GM18502 (cell line): ENCODE measurements around the gene ANTXR1.

Experiments
- ATAC-seq: cut with Tn5 transposase; IDR thresholded peaks from one replicate; pipeline ENCODE4 v1.9.1; 2021; ENCODE audit warnings: mild to moderate bottlenecking; ENCODE audit not compliant: unreplicated experiment, poor library complexity

The ANTXR1 gene

DNA sequence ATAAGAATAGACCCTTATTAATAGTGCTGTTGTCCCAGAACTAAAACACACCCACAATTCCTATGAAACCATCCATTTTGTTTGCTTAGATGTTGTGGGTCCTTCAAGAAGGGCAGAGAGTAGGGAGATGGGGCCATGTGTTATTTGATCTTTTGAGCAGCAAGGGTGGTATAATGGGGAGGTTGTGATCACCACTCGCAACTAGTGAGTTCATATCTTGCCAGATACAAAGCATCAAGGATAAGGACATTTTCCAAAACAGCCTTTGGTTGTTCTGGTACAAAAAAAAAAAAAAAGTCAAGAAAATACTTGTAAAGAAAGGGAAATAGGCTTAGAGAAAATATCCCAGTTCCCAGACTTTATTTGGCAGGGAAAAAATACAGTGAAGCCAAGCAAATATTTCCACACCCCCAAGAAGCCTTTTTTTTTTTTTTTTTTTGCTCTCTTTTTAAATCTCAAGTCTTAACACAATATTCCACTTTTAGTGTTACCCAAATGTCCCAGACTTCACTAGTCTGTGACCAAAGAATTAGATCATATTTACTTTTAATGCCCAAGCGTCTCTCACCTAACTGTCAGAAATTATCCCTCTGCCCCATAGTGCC is 54.1 kb downstream of the ANTXR1 start:
- no peak for ATAC-seq

DNA sequence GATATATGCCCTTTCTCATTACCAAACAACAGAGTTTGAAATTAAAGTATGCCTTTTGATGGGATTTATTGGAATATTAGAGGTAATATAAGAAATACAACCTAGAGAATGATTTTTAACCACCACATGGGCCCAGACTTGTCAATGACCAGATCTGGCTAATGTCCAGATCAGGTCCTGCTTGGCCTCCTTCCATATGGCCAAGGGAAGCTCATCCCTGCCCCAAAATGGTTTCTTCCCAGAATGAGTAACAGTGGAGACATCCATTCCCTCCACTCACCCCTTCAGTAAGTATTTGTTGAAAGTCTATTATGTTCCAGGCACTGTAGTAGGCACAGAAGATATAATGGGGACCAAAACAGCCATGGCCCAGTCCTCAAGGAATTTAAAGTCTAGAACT is 54.9 kb downstream of the ANTXR1 start:
- ATAC-seq, result no peak

DNA sequence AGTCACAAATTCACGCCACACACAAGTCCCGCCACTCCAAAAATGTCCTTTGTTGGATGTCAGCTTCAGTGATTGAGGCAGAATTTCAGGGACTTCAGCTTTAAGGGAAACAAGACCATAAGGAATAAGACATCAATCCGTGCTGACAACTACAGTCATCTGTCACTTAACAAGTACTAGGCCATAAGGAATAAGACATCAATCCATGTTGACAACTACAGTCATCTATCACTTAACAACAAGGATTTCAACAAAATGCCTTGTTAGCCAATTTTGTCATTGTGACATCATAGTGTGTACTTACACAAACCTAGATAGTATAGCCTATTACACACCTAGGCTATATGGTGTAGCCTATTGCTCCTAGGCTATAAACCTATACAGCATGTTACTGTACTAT is 58.0 kb downstream of the ANTXR1 start:
- ATAC-seq, result no peak

DNA sequence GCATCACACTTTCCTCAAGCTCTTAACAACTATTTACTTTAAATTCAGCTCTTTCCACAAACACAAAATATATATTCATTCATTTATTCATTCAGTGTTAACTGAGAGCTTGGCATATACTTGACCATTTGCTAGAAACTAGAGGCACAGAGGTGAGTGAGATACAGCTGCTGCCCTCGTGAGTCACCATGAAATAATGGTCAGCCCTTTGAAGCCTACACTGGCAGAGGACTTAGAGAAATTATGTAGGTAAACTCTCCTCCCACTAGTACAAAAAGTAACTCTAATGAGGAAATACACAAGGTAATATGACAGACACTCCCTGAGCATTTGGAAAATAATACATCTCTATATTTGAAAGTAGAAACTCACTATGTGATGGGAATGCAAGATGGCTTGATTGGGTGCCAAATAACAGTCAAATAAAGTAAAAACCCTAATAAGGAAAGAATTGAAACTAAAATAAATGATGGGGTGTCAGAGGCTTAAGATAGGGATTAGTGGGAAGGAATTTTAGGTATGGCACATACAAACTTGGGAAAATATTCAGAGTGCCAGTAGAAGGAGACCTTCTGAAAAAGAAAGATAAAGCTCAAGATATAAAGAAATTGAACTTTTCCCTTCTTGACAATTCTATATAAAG is 61.1 kb downstream of the ANTXR1 start:
- ATAC-seq, result no peak

DNA sequence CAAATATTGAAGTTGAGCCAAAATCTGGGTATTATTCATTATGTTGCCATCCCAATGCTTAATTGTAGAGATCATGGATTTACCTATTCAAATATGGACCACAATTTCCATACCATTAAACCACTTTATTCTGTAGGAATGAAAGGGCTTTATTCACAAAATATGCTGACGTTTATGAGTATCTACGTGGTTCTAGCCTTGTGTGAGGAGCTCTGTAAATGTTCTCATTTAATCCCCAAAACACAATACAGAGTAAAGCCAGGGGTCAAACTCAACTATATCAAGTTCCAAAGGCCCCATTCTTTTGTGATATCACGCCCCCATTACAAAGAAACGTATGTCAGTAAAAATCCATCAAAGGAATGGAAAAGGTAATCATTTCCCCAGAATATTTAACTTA is 61.9 kb downstream of the ANTXR1 start:
- no peak for ATAC-seq

DNA sequence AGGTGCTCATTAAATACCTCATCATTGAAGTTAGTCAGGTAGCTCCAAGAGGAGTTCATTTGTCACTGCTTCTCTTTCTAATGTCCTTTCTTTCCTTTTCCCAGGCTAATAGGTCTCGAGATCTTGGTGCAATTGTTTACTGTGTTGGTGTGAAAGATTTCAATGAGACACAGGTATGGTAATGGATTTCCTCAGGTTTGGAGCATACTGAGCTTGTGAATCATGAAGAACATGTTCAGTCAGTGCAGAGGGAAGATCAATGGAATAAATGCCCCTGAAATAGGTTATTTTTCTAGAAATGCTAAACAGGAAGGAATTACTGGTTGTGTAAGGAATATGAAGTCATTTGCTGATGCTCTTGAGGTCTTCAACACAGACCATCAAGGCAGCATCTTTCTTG is 62.5 kb downstream of the ANTXR1 start:
- ATAC-seq, result no peak

DNA sequence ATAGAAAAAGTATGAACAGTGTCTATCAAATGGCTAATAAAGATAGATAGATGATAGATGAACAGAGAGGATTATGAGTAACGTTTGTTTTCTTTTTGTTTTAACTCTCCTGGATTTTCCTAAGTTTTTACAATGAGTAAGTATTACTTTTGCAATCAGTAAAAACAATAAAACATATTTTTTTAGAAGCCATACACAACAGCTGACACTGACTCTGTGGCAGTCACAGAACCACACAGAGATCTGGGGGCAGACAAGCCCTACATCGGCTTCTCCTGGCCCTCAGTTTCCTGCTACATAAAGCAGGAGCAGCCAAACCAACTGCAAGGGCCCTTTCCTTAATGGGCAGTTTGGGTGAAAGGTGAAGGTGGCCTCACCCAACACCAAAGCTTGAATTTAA is 63.6 kb downstream of the ANTXR1 start:
- ATAC-seq, result no peak

DNA sequence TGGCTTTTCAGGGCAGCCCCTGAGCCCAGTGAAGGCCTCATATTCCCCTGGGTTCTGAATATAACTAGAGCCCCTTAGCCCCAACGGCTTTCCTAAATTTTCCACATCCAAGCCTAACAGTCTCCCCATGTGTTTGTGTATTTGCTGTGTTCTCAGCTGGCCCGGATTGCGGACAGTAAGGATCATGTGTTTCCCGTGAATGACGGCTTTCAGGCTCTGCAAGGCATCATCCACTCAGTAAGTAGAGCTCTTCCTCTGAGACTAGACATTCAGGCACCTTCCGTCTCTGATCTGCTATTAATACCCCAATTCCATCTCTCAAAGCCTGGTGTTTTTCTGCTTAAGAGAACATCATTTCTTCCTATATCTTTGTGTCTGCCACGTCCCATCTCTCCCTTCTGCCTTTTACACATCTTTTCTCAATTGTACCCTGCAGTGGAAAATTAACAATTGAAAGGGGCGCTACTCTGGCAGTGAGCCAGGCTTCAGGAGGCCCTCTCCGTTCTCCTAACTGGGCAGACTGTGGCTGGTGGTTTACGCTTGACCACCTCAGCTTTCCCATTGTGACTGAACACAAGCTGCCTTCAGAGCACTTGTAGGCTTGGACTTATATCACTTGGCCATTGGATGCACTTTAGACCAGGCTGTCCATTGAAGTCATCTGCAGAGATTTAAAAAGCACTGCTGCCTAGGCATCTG is 64.4 kb downstream of the ANTXR1 start:
- ATAC-seq, result no peak

DNA sequence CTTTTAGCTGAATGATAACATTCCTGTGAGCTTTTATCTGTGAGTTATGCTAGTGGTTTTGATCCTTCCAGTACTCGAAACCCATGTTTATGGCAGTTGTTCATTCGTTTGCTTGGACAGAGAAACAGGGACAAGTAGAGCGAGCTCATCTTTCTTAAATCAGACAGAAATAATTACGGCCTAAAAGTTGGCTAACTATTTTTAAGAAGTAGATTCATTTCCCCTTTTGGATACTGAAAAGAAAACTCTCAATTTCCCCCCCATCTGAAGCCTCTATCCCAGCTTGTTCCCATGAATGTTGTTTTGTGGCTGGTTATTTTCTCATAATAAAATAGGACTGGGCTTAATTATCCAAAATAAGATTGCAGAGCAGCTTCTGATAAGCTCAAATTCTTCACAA is 67.1 kb downstream of the ANTXR1 start:
- ATAC-seq, result no peak

DNA sequence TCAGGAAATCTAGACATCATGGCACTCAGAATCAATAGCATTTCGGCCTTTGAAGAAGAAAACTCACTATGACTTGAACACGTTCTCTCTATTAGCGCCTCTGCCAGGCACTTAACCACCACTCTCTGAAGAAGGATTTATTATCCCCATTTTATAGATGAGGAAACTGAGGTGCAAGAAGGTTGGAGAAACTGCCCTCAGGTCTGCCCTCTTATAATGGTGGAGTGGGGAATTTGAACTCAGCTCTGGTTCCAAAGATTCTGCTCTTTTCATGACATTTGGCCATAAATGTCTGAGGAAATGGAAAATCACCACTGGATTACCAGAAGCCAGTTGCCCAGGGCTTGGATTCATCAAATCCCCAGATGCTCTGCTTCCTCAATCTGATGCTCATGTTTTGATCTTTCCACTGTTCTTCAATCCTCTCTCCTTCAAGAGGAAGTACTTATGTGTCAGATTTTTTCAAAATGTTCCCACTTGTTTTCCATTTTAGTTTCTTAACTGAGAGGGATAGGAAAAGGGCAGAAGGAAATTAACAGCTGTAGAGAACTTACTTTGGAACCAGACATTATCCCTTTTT is 68.1 kb downstream of the ANTXR1 start:
- ATAC-seq, result no peak

DNA sequence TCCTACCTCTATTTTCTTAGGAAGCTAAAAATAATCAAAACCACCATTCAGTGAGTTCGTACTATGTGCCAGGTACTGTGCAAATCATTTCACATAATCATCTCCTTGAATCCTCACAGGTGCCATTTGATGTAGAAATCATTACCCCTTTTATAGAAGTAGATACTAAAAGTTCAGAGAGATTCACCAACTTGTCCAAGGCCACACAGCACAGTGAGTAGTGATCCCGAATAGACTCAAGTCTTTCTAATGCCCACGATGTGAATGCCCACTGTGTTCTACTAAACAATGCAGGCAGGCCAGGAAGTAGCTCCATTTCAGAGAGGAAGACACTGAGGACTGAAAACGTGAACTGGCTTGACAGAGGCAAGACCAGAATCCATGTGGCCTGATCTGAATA is 68.8 kb downstream of the ANTXR1 start:
- ATAC-seq, result no peak

DNA sequence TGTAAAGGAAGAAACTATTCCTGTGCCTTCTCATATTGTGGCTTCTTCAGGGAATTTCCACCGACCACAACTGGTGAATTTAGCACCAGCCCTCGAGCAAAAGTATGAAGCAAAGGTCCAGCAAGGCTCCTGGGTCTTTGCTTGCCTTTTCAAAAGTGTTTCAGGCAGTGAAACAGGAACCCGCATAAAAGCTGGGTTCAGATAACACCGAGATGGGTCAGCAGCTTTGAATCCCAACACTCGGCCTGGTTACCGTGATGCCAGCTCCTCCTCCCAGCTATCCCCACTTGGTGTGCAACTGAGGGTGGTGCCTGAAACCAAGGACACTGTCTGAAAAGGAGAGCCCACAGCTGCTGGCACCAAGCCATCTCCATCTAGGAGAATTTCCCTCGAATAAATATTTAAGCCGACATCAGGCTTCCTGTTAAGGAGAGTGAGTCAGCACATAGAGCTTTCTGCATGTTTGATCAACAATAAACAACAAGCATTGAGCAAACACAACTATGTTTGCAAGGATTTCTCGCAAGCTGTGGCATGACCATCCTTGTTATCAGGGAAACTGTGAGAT is 69.5 kb downstream of the ANTXR1 start:
- ATAC-seq, result no peak

DNA sequence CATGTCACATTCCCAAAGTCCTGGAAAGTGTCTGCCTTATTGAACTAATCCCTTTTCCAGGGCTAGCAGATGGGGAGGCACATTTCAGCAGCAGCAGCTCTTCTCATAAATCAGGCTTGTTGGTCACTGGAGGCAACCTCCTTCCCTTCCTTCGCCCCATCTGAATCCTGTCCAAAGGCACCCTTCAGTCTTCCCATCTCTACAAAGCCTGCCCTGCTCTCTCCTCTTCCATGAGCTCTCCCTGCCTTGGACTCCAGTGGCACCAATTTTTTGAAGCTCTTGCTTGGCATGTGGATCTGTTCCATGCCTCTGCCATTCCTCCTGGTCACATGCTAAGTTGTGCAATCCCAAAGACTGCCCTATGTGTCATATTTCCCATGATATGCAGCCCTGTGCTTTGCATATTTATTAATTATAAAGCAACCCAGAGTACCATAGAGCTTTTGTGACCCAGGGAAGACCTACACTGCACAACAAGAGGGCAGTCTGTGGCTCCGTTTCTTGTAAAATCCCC is 70.3 kb downstream of the ANTXR1 start:
- no peak for ATAC-seq

DNA sequence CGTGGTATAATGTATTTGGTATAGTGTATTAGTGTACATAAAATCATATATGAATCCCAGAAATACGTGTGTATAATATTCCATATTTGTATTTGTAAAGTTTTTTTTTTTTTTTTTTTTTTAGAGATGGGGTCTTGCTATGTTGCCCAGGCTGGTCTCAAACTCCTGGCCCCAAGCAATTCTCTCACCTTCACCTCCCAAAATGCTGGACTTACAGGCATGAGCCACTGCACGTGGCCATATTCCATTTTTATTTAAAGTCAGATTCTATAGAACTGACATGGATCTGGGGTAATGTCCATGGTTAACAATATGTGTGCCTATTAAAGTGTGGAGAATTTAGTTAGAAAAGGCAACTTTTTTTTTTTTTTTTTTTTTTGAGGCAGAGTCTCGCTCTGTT is 71.5 kb downstream of the ANTXR1 start:
- ATAC-seq, result no peak

DNA sequence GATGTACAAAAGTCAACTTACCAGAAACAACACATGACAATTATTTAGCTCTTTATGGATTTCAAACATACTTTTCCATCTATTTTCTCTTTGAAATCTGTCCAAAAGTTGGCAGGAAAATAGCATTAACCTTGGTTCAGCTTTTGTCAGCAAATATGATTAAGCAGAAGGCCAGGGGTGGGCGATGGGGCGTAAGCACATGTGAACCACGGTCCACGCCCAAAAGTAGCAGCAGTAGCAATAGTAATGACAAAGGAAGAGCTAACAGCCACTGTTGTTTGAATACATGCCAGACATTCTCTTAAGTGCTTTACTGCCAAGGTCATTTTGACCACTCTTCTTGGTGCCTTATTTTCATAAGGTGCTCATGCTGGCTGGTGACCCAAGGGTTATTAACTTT is 73.5 kb downstream of the ANTXR1 start:
- ATAC-seq, result no peak

DNA sequence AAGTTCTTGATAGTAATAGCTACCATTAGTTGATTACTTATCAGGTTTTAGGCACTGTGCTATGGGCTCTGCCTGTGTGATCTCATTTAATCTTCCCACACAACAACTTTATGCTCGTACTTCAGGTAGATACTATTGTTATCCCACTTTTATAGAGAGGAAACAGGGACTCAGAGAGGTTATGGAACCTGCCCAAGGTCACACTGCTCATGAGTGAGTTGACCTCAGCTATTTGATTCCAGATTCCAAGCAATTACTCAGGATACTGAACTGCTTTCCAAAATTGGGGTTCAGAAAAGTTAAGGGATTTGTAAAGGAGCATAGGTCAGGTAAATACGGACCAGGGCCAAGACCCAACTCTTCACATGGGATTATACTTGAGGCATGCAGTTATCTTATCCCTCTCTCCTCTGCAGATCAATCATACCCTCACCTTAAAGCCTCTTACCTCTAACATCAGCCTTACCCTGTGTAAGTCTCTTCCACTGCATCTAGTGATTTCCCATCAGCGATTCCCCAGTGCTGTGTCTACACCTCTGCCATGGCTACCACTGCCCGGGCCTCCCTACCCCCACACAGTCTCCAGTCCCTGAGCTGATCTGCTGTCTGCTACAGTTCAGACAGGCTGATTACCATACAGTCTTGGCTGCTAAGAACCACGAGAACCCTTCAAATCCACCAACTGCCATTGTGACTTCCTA is 74.4 kb downstream of the ANTXR1 start:
- ATAC-seq, result no peak

DNA sequence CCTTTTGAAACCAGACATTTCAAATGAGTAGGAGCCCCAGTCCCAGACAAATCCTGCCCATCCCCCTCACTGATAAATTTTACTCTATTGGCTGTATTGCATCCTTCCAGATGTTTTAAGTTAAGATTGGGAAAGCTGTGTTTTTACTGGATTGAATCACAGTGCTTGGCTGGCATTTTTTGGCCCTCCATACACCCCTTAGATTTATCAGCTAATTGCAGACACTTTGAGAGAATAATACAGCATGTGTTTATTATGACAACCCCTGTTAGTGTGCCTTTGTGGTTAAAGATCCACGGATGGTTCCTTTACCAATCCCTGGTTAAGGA is 74.9 kb downstream of the ANTXR1 start:
- no peak for ATAC-seq

DNA sequence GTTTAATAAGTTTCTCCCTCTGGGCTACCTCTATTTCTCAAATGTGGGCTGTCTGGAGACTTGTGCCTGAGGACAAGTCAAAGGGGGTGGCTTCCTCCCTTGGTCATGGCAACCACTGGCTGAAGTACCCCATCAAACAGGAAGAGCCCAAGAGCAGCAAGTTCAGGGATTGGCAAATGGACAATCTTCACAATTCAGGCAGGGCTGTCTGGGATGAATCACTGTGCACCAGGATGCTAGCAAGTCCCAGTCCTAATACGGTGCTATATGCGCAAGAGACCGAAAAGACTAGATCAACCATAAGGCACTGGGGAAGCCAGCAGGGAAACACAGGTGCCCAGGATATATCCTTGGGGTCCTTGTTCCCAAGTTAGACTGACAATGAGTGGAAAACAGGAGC is 75.5 kb downstream of the ANTXR1 start:
- no peak for ATAC-seq

DNA sequence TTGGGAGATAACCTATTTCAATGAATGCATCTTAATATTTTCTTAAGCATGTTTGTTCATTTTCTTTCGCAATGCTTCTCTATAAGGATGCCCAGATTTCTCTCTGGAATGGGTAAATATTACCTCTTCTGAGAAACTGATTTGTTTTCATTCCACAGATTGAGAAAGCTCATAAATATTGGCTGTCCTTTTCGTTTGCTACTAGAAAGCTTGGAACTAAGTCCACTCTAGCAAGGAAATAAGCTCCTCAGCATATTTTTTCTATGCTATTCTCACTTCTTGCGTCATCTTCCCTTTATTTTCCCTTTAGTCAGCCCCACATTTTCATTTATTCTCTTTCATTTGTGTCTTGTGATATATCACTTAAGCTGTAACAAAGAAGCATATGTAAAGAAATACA is 76.3 kb downstream of the ANTXR1 start:
- no peak for ATAC-seq

DNA sequence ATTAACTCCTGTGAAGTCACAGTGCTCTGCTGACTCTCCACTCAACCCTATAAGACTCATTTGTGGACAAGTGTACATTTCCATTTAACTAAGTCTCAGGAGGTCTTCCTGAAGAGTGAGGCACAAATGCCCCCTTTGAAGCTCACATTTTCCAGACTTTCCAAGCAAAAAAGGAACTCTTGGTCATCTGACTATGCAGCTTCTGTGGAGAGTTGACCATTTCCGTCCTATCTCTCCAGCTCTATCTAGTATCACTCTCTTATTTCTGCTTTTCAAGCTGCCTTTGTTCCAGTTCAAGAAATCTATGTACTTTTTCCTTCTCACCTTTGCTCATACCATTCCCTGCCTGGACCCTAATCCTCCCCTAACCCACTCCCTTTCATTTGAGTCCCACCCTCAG is 77.0 kb downstream of the ANTXR1 start:
- ATAC-seq, result no peak

DNA sequence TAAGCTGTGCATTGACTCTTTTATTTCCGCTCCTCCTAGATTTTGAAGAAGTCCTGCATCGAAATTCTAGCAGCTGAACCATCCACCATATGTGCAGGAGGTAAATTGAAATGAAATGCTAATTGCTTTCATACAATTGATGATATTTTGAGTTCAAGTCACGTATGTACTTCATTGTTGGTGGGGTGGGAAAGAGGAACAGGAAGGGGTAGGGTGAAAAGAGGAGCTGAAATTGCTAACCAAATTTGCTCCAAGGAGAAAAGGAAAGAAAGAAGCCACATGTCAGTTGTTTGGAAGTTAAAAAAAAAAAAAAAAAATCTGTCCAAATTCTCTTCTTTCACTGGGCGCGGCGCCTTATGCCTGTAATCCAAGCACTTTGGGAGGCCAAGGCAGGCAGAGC is 77.8 kb downstream of the ANTXR1 start:
- no peak for ATAC-seq
